GM21390 (cell line): ENCODE measurements around the gene VEGFD.

Experiments used
- ATAC-seq: cut with Tn5 transposase; IDR thresholded peaks from one replicate; pipeline ENCODE4 v1.9.1; 2021; ENCODE audit not compliant: unreplicated experiment

VEGFD gene

GRCh38 chrX:15366506-15367352 lies 17.5 kb downstream of the VEGFD start:
- no peak for ATAC-seq

DNA sequence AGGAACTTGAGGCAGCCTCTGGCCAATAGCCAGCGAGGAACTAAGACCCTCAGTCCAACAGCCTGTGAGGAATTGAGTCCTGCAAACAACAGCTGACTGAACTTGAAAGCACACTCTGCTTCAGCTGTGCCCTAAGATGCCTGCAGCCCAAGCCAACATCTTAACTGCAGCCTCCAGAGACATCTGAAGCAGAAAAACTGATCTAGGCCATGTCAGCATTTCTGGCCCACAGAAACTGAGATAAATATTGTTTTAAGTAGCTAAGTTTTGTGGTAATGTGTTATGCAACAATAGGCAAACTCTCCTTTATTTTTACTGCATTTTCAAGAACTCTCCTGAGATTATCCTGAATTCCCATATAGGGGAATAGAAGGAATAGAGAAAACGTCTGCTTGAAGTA lies 24.5 kb downstream of the VEGFD start:
- ATAC-seq, result no peak

GRCh38 chrX:15358533-15358932 lies 25.7 kb downstream of the VEGFD start:
- no peak for ATAC-seq

DNA sequence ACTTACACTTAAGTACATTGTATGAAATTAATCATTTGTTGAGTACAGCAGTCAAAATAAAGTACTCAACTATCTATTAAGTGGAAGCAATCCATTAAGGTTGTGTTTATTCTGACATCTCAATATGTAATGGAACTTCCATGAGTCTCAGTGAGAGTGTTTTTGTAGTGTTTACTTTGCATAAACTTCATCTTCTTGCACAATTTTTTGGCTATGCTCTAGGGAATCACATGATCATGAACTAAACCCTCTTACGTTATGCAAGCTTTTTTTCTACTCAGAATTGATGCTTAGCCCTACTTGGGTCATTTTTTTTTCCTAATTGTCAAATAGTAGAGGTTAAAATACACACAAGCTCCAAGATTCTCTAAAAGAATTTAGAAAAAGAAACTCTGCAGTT lies 27.8 kb downstream of the VEGFD start:
- no peak for ATAC-seq

- no peak for ATAC-seq
Observed at GRCh38 chrX:15350329-15350996, 33.8 kb downstream of the VEGFD start.

GRCh38 chrX:15349046-15349445 lies 35.2 kb downstream of the VEGFD start:
- ATAC-seq, result peak; percentile 63

- ATAC-seq, result no peak
Observed at GRCh38 chrX:15345976-15346375, 38.2 kb downstream of the VEGFD start.

DNA sequence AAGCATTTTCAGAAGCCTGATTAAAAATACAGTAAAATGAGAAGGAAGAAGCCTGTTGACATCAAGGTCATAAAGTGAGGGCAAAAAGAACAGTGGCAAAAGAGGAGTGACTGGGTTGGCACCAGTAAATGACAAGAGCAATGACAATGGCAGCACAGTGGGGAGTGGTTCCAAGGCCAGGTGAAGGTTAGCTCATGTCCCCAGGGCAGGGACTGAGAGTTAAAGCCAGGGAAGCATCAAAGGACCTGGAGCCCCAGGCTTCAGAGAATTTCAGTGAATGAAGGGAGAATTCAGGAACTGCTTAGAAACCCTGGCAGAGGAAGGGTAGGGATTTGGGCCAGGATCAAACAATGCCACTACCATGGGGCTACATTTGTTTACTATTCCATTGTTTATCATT lies 40.1 kb downstream of the VEGFD start:
- no peak for ATAC-seq

- ATAC-seq, result no peak
Observed at GRCh38 chrX:15343075-15343476, 41.1 kb downstream of the VEGFD start.

GRCh38 chrX:15340867-15341266 lies 43.3 kb downstream of the VEGFD start:
- no peak for ATAC-seq

DNA sequence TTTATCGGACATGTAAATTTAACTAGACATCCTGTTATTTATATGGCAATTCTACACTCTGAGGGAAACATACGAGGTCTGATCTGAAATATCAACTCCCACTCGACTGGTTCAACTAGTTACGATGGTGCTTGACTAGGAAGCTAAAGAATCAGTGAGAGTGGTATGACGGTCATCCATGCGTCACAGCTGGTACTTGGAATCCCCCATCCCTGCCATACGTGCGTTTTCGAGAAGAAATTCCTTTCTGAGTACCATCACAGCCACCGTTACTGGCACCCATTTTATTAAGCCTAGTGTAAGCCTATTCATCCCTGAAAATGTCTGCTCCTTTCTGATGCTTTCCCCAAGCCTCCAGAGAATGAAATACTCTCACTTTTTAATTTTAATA lies 48.2 kb downstream of the VEGFD start:
- ATAC-seq, result no peak

DNA sequence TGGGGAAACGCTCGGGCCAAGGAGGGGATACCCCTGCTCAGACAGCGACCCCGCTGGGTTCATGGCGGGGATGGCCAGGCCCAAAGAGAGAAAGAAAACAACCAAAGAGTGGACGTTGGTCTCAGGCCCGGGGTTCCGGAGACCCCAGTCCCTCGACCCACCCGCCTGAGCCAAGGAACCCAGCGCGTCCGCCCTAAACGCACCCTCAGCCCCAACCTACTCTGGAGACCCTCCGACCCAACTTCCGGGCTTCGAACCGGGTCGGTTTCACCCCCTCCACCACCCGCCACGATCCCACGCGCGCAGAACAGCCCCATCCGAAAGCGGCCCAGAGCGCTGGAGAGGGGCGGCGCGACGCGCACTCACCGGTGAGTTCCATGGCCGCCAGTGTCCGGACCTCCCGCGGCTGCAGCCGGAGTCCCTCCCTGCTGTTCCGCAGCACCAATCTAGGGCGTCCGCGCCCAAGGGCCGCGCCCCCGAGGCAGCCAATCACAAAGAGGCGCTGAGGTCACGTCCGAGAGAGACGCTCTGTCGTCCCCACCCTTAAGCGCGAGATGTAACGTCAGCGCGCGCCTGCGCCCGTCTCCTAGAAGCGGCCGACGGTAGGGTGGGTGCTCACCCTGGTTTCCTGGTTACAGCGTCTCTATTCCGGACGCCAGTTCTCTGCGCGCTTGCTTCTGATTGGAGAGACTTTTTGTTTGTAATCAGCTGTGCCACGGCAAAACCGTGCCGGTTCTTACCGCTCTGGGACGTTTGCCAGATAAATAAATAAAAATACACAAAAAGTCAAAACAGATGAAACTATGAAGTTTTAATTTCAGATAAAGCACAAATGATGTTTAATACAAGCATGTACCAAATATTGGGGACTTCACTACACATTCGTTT lies 48.8 kb downstream of the VEGFD start, which contains the start of gene PIGA:
Gene PIGA (minus strand): TSS at position 389 of the 888 bp plus-strand sequence. CDS start 3,593 bp downstream, outside the sequence.
- ATAC-seq, result peak; percentile 99

DNA sequence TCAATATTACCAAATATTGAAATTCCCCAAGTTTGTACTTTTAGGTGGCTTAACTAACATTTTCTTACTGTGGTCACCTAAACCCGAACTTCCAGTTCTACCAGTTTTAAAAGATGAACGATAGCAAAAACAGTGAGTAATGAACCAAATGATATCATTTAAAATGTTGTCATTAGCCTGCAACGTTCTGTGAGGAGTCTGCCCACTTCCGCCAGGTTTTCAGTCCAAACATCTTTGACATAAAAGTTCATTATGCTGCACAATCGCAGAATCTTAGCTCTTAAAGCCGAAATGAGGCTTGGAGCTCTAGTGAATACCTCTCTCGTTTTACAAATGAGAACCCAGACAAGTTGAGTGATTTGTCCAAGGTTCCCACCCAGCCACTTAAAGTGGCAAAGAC lies 49.7 kb downstream of the VEGFD start:
- no peak for ATAC-seq

GRCh38 chrX:15328821-15329220 lies 55.4 kb downstream of the VEGFD start:
- ATAC-seq, result no peak

- ATAC-seq, result no peak
Observed at GRCh38 chrX:15328131-15328530, 56.1 kb downstream of the VEGFD start.

DNA sequence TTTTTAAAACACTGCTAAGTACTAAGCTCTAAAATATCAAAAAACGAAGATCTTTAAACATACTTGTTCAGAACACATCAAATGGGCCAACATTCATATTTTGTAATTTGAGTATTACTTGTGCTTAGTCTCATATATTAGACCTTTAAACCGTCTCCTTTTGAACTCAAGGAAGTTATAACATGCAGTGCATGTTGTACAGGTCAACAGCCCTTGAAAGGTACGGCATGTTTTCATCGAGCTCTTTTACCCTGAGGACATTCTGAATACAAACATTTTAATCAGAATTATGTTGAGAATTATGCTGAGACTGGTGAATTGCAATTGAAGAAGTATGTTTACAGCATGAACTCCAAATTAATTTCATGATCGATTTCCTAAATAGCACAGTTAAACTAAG lies 61.7 kb downstream of the VEGFD start:
- ATAC-seq, result no peak

DNA sequence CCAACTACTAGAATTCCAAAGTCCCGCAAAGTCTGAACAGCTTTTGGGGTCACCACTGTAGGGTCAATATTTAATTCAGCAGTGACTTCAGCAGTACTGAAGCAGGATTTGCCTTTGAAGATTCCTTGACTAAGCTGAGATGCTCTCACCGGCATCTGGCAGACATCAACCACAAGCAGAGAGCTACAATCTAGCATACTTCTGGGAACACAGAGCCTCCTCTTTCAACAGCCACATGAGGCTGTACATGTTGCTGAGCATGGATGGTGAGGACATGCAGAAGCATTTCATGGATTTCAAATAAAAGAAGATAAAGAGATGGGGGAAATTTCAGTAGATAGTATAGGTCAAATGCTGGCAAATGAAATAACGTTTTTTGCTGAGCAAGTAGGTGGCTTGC lies 62.1 kb downstream of the VEGFD start:
- ATAC-seq, result no peak

DNA sequence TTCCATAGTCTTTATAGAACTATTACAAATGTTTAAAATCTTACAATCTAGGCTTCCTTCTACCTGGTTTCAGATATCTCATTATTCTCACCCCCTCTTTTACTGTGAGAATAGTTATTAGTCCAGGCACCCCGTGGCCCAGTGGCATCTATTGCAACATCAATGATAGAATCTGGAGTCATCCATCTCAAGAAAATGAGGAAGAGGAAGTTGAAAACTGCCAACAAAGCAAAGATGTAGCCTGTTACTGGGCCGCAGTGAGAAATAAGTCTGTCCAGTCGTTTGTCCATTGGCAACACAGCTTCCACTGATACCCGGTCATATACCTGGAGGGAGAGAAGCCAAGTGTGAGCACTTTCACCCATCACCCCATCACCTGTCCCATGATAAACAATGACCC lies 62.8 kb downstream of the VEGFD start:
- ATAC-seq, result no peak

- ATAC-seq, result no peak
Observed at GRCh38 chrX:15320297-15320696, 63.9 kb downstream of the VEGFD start.

- no peak for ATAC-seq
Observed at GRCh38 chrX:15319075-15319474, 65.1 kb downstream of the VEGFD start.

- no peak for ATAC-seq
Observed at GRCh38 chrX:15315509-15315908, 68.7 kb downstream of the VEGFD start, which contains the start of gene ASB11. TSS of gene ASB11 (minus strand) at chrX:15315640. CDS start at chrX:15315605, 35 bp downstream.
